Measurements from ENCODE around the gene C6orf163.

GRCh38 chr6:87356181-87356580, 11.6 kb downstream of the C6orf163 start:
- TF ChIP-seq POLR2A (IDR thresholded peaks at IDR 0.05) (no peak), CTCF (IDR thresholded peaks at IDR 0.05) (no peak)
